ENCODE data around the gene OTUD1.
A peak's percentile ranks its signal among the peaks of the same experiment; 100 is the strongest.

The OTUD1 gene

DNA sequence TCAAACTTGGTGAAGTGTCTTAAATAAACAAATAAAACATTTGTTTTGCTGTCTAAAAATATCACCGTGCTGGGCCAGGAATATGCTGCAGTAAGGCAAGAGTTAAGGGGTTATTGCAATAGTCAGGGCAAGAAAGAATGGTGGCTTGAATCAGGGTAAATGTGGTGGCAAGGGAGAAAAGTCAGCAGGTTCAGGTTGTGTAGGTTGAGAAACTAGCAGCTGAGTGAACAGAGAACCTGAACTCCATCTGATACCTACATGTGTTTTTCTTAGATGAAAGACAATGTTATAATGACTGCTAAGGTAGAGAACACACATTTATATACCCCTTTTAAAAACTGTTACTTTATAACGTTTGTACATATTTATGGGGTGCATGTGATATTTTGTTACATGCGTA, 28.7 kb downstream of the OTUD1 start:
- DNase-seq (ENCODE audit: low read depth) = no peak

DNA sequence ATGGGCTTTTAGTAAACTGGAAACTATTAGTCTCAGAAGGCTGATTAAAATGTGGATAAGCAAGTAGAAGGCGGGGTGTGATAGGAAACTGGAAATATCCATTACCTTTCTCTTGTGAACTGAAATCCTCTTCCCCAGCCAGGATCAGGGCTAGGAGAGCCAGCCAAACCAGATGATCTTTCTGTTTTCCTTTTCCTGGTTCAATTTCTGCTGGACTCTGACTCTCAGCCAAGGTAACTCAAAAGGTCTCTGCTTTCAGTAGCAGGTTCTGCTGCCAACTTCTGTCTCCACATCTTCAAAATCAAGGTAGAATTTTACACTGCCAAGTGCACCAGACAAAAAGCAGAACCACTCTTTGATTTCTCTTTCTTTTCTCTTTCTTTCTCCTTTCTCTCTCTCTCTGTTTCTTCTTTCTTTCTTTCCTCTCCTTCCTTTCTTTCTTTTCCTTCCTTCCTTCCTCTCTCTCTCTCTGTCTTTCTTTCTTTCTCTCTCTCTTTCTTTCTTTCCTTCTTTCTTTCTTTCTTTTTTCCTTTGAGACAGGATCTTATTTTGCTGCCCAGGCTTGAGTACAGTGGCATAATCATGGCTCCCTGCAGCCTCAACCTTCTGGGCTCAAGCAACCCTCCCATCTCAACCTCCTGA, 30.8 kb downstream of the OTUD1 start:
- DNase-seq (ENCODE audit: low read depth) = no peak

DNA sequence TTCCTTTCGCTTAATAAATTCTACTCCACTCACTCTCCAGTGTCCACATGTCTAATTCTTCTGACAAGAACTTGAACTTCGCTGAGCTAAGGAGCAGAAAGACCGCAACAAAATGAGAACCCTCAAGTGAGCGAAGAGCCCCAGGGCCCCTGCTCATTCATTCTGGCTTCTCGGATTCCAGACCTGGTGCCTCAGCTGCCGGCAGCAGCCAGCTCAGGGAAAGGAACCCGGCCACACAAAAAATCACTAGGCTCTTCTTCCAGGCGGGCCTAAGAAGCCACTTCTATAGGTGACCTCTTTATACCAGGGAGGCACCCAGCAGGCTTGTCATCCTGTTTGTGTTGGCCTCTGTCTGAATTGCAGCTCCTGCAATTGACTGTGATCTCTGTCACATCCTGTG, 33.3 kb downstream of the OTUD1 start:
- no peak for DNase-seq (ENCODE audit: low read depth)

DNA sequence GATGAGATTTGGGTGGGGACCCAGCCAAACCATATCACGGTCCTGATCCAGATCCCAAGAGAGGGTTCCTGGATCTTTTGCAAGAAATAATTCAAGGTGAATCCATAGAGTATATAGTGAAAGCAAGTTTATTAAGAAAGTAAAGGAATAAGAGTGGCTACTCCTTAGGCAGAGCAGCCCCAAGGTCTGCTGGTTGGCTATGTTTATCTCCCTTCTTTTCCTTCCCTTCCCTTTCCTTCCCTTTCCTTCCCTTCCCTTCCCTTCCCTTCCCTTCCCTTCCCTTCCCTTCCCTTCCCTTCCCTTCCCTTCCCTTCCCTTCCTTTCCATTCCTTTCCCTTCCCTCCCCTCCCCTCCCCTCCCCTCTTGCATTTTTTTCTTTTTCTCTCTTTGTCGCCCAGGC, 35.2 kb downstream of the OTUD1 start:
- DNase-seq (ENCODE audit: low read depth) = no peak

DNA sequence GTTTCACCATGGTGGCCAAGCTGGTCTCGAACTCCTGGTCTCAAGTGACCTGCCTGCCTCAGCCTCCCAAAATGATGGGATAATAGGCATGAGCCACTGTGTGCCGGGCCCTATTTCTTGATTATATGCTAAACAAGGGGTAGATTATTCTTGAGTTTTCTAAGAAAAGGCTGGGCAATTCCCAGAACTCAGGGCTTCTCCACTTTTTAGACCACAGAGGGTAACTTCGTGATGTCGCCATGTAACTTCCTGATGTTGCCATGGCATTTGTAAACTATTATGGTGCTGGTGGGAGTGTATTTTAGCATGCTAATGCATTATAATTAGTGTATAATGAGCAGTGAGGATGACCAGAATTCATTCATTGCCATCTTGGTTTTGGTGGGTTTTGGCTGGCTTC, 35.8 kb downstream of the OTUD1 start:
- DNase-seq (ENCODE audit: low read depth) = no peak

DNA sequence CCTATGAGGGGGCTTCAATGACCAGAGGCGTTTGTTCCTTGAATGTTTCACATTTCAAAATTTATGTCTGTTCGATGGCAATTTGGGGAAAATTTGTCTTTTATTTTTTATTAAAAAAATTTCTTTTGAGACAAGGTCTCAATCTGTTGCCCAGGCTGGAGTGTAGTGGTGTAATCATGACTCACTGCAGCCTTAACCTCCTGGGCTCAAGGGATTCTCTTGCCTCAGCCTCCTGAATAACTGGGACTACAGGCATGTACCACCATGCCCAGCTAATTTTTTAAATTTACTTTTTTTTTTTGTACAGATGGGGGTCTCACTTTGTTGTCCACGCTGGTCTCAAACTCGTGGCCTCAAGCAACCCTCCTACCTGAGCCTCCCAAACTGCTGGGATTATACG, 39.7 kb downstream of the OTUD1 start:
- DNase-seq (ENCODE audit: low read depth) = peak; percentile 17

DNA sequence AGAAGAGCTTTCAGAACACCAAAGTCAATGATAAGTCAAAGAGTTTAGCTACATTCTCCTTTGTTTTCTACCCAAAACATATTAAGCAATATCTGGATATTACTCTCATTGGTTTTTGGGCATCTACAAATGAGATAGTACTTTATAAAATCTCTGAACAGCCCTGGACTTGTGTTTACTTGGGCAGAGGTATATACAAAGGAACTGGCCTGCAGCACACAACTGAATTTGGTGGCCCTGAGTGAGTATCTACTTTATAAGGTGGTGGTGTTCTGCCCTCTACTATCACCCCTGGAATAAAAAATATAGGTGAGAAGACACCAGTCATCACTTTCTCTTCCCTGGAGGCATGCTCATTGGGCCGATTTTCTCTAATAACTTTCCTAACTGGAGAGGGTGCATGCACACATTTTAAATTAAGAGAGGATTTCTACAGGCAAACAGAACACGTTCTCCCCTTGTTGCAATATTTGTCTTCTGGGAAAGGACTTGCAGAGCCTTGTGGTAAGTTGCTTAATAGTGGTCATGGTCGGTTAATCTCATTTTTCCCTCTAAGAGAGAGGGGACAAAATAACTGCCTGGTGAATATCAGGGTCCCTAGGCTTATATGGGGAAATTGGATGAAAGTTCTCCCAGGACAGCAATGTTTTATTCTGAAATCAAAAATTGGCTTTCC, 41.1 kb downstream of the OTUD1 start:
- peak; percentile 34 for DNase-seq (ENCODE audit: low read depth)

DNA sequence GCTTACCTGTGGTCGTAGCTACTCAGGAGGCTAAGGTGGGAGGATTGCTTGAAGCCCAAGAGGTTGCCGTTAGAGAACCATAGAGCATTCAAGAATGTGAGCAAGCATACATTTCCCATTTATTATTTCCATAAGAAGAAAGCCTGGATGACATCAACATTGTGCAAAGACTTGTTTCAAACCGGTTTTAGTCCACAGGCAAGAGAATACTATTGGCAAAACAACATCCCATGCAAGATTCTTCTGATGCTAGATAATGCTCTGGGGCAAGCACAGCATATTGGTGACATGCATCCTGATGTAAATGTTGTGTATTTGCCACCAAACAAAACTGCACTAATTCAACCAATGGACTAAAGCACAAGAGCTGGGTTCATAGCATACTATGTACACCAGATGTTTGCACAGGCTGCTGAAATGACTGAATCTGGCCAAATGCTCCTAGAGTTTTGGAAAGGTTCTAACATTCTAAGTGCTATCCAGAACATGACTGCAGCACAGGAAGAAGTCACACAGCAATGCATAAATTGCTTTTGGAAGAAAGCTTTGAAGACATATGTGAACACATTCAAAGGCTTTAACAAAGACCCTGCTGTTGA, 42.6 kb downstream of the OTUD1 start:
- no peak for DNase-seq (ENCODE audit: low read depth)

DNA sequence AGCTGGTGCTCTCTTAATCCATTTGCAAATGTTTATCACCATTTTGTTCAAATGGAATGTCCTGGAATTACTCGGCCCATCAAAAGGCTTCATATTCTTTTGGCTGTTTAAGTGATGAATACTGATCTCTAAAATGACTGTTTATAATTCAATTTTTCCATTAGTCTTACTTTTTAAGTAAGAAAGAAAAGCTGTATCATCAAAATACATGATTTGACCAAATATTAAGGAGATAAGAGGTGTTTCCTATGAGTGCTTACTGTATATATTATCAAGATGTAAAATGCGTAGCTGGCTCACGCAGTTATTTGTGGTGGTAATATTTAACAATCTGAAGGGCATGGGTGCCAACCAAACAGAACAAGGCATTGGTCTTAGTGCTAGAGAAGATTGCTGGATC, 51.2 kb downstream of the OTUD1 start:
- no peak for DNase-seq (ENCODE audit: low read depth)

Data from amniotic epithelial cell (primary cell).